GM12892 (cell line): Measurements from ENCODE around the gene PDF.

Experiments used
- POLR2A ChIP-seq: IDR thresholded peaks from 2 replicates; pipeline ENCODE4 v1.6.1; 2011; ENCODE audit warnings: low read depth, low read length, control low read depth
- POLR2AphosphoS5 ChIP-seq: IDR thresholded peaks from 2 replicates; pipeline ENCODE4 v1.6.1; 2011; ENCODE audit warnings: low read depth, low read length, control low read depth

DNA sequence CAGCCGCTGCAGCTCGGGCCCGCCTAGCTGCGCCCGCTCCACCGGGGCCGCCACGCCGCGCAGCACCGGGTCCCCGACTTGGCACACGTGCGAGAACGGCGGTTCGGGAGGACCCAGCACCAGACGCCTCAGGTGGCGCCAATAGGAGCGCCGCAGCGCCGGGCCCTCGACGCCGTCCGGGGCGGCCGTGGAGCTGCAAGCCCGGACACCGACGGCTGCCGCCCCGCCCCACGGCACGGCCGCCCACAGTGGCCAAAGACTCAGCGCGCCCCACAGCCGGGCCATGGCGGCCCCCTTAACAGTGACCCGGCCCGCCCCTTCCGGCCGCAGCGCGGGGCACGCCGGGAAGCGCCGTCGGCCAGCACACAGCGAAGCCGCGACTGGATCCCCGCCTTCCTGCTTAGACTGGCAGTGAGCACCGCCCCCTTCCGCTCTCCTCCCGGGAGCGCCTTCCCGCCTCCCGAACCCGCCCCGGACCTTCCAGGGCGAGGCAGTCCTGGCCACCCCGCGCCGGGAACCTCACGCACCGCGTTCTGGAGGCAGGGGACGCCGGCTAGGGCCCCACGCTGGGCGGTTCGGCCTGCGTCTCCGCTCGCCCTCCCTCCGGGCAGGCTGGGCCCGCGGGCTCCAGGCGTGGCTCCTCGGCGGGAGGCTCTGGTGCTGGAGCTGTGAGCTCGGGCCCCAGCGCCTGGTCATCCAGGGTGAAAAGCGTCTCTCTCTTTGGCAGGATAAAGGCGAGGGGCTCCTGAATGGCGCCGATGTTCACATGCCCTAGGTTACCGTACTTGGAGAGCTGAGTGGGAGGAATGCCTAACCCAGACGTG lies at the start of gene PDF:
- TF ChIP-seq POLR2A (peak; percentile 88), POLR2AphosphoS5 (peak; percentile 83; the same call in 1 of the 2 replicates)
